ENCODE measurements around the gene DIDO1. TPM values are rescaled to one million over a fixed set of nuclear protein-coding genes. Genes with fewer than 3 reads are reported as not detected.

The DIDO1 gene
- total RNA-seq, result 38.2 and 38.3 TPM in 2 replicates

GRCh38 chr20:62926229-62927127 is at the start of gene DIDO1:
Gene DIDO1 (minus strand): TSS chr20:62926505.

GRCh38 chr20:62952373-62952967 is 26.2 kb upstream of the DIDO1 start, which contains the start of gene SLC17A9:
Gene SLC17A9 (plus strand): TSS chr20:62952709. CDS start chr20:62952831, 122 bp downstream.

DNA sequence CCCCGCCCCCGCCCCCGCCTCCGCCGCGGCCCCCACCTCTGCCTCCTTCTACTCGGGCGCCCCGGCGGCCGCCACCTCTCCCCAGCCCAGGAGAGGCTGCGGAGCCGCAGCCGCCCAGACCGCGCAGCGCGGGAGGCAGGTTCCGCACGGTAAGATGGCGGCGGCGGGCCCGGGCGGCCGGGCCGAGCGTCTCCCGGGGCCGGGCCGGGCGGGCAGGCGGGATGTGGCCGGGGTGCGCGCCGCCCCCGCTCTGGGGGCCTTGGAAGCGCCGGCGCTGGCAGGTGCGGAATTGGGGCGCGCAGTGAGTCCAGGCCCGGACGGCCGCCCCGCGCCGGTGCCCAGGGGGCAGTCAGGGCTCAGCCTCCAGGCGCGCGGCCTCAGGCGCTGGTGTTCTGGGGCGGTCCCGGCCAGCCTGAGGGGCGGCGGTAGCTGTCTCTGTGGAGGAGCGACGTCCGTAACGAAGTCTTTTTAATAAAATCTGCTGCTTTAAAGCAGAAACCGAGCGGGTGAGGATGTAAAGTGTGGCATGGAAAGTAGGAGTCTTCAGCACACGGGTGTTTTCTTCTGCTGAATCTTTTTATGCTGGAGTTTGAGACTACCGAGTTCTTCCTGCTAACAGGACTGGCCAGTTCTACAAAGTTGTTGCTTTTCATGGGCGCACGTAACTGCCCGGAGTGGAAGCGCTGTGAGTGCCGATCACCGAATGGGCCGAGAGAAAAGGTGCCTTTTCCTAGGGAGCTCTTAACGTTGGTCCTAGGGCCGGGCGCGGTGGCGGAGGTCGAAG is 12.0 kb upstream of the DIDO1 start, which contains the start of gene GID8:
GID8 (plus strand) TSS at position 43 of the 784 bp plus-strand sequence. CDS start 3,356 bp downstream, outside the sequence.

DNA sequence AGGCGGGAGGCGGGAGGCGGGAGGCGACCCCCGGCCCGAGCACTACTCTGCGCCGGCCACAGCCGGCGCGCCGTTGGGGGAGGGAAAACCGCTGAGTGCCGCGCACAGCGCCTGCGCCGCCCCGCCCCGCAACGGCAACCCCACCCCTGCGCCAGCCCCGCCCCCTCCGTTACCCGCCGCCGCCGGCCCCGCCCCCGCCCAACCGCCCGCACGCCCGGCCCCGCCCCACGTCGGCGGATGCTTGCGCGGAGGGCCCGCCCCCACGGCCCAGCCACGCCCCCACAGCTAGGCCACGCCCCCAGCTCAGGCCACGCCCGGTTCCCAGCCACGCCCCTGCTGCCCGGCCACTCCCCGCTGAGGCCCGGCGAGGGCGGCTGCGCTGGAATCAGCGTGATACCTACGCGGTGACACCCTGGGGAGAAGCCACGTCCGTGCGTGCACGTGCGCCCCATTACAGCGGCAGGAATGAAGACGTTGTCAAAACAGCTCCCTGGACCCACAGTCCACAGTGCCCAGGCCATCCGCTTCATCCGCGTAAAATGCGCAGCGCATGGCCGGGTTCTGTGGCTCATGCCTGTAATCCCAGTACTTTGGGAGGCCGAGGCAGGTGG is 64.5 kb downstream of the DIDO1 start, which contains the start of gene TCFL5:
TCFL5 (minus strand) TSS at position 97 of the 611 bp plus-strand sequence. CDS start 152 bp downstream, outside the sequence.

Other genes with a start within 250 kb of the DIDO1 start
- gene NTSR1, start 217.7 kb downstream of the DIDO1 start, total RNA-seq, result 0.87 and 1.3 TPM in 2 replicates
- 15.1 and 16.4 TPM in 2 replicates for gene MRGBP, start 130.0 kb downstream of the DIDO1 start, total RNA-seq
- 21.9 and 30.9 TPM in 2 replicates for gene OGFR, start 121.7 kb downstream of the DIDO1 start, total RNA-seq
- gene COL9A3, start 109.5 kb downstream of the DIDO1 start, total RNA-seq, result 0.26 and 0.37 TPM in 2 replicates
- gene TCFL5, start 64.7 kb downstream of the DIDO1 start, total RNA-seq, result 16.9 and 18.1 TPM in 2 replicates
- 29.6 and 33.0 TPM in 2 replicates for gene GID8, start 11.6 kb upstream of the DIDO1 start, total RNA-seq
- 8.1 and 14.1 TPM in 2 replicates for gene SLC17A9, start 26.2 kb upstream of the DIDO1 start, total RNA-seq
- gene BHLHE23, start 80.5 kb upstream of the DIDO1 start, total RNA-seq, result not detected in 2 replicates

Data from aortic smooth muscle cell (primary cell).